HG03108 (cell line): ENCODE results near the gene PRR20G.

Experiments used
- ATAC-seq: cut with Tn5 transposase; IDR thresholded peaks from one replicate; pipeline ENCODE4 v1.9.1; 2021; ENCODE audit warnings: moderate library complexity; ENCODE audit not compliant: unreplicated experiment

The PRR20G gene

DNA sequence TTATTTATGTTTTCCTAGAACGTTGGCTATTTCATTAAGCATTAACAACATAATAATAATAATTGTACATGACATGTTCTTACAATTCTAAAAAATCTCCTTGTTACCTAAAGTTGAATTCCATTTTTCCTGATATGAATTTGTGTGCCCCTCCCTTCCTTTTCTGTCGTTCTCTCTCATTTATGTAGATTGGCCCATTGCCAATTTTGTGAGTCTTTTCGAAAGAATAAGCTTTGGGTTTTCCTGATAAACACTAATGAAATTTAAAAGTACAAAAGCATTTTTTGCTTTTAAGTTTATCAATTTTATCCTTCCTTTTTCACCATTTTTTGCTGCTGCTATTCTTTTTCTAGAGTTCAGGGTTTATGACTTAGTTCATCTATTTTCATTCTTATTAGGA, 50.0 kb downstream of the PRR20G start:
- ATAC-seq: no peak

DNA sequence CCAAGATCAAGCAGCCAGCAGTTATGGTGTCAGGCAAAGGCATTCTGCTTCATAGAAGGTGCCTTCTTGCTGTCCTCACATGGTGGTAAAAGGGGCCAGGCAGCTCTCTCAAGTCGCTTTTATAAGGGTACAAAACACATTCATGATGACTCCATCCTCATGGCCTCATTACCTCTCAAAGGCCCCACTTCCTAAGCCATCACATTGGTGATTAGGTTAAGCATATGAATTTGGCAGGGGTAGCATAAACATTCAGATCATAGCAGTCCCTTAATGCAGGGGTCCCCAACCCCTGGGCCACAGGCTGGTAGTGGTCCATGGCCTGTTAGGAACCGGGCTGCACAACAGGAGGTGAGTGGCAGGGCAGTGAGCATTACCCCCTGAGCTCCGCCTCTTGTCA, 52.1 kb downstream of the PRR20G start:
- ATAC-seq: no peak

DNA sequence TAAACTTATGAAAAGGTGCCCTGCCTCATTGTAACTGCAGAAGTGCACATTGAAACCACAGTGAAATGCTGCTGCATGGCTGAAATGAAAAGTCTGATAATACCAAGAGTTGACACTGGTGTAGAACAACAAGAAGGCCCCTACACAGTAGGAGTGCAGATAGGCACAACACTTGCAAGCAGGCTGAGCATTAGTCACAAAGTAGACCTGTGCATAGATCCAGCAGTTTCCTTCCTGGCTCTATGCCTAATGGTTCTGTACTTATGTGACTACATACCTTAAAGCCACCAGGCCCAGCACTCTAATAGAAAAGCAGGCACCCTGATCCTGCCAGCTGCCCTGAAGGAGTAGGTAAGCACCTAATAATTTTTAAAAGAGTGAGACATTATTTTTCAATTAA, 53.1 kb downstream of the PRR20G start:
- ATAC-seq: no peak
